Measurements from ENCODE around the gene RAD9B. TPM values are rescaled to one million over a fixed set of nuclear protein-coding genes. Genes with fewer than 3 reads are reported as not detected.

RAD9B gene
- total and polyA plus RNA-seq, 9 of the 15 experiments (the other 6 are each of a cell fraction or from before 2014, with no cell fraction given) = 0.05 to 0.83 (median 0.32) TPM

- TF ChIP-seq HES1 (IDR thresholded peaks at IDR 0.05; ENCODE audit: low read depth) (peak; percentile 69), TEAD4 (IDR thresholded peaks at IDR 0.05; ENCODE audit: low read length) (peak; percentile 52), TEAD4 (CRISPR knock-in tag; IDR thresholded peaks at IDR 0.05; ENCODE audit: borderline replicate concordance) (no peak), KDM5B (IDR thresholded peaks at IDR 0.05; ENCODE audit: insufficient replicate concordance, low read depth, low read length) (peak; percentile 60), ZFP30 (CRISPR knock-in tag; IDR thresholded peaks at IDR 0.05; ENCODE audit: borderline replicate concordance) (no peak), POLR2A (conservative IDR thresholded peaks at IDR 0.05) (peak; percentile 79), SPI1 (IDR thresholded peaks at IDR 0.05; ENCODE audit: borderline replicate concordance, low read depth, low read length) (no peak), BRD9 (IDR thresholded peaks at IDR 0.05; ENCODE audit: low read depth, partially characterized antibody) (peak; percentile 21), ZNF780A (CRISPR knock-in tag; IDR thresholded peaks at IDR 0.05) (no peak), HDAC2 (IDR thresholded peaks at IDR 0.05) (peak; percentile 87), ZNF384 (IDR thresholded peaks at IDR 0.05; ENCODE audit: low read depth, low read length) (0 out of 2 replicates have a peak, but pooled peaks have one; percentile 14), KLF13 (tag; IDR thresholded peaks at IDR 0.05; ENCODE audit: borderline replicate concordance, low read depth) (no peak), POLR3A (IDR thresholded peaks at IDR 0.05; ENCODE audit: borderline replicate concordance, extremely low read depth, insufficient read depth, insufficient read length) (no peak), NBN (IDR thresholded peaks at IDR 0.05; ENCODE audit: low read depth) (peak; percentile 52), SUPT5H (IDR thresholded peaks at IDR 0.05) (peak; percentile 75), ZFPM2 (CRISPR knock-in tag; IDR thresholded peaks at IDR 0.05) (no peak), SIN3A (IDR thresholded peaks at IDR 0.05; ENCODE audit: borderline replicate concordance in 2 of 2, control insufficient read depth in 1 of 2, low read depth in 2 of 2, low read length in 2 of 2) (peak; percentile 34 to 50; a peak in 2 of 4 replicates), RNF2 (IDR thresholded peaks at IDR 0.05) (peak; percentile 72; the same call in 1 of the 2 replicates), MNT (conservative IDR thresholded peaks at IDR 0.05) (peak; percentile 89 to 92), BHLHE40 (IDR thresholded peaks at IDR 0.05; ENCODE audit: low read length) (peak; percentile 82), ZNF512 (tag; IDR thresholded peaks at IDR 0.05) (no peak), ZNF263 (CRISPR knock-in tag; IDR thresholded peaks at IDR 0.05; ENCODE audit: borderline replicate concordance) (no peak), NCOA4 (IDR thresholded peaks at IDR 0.05; ENCODE audit: partially characterized antibody) (no peak), OTX1 (CRISPR knock-in tag; IDR thresholded peaks at IDR 0.05) (no peak), PHF20 (IDR thresholded peaks at IDR 0.05; ENCODE audit: partially characterized antibody) (peak; percentile 24), PURB (CRISPR knock-in tag; IDR thresholded peaks at IDR 0.05; ENCODE audit: low read depth) (no peak), RUNX1 (IDR thresholded peaks at IDR 0.05; ENCODE audit: low read depth) (no peak)
Observed at GRCh38 chr12:110468214-110469048, 33.7 kb upstream of the RAD9B start, which contains the start of the genes FAM216A and GPN3 (continued).

Data from K562 (cell line).